KOPT-K1 (cell line): ENCODE data around the gene MMS19.
"Not testable (repeated sequence)": the region's sequence is repeated elsewhere in the genome, so short reads cannot be mapped to it uniquely, and the experiment has no call there.

Experiments used
- H3K27ac ChIP-seq: fragments of 200-600 bp; sonication (generic); 2 replicates; pipeline ENCODE4 v1.5.1; 2016; ENCODE audit warnings: antibody characterized with exemption, mild to moderate bottlenecking, low read depth, low read length; ENCODE audit not compliant: poor library complexity, severe bottlenecking
- H3K36me3 ChIP-seq: fragments of 200-600 bp; sonication (generic); 2 replicates; pipeline ENCODE4 v1.5.1; 2017; ENCODE audit warnings: antibody characterized with exemption, mild to moderate bottlenecking, low read length, moderate library complexity; ENCODE audit not compliant: insufficient read depth
- H3K9me3 ChIP-seq: fragments of 200-600 bp; sonication (generic); 2 replicates; pipeline ENCODE4 v1.5.1; 2017; ENCODE audit warnings: antibody characterized with exemption, low read length, mild to moderate bottlenecking; ENCODE audit not compliant: insufficient read depth, poor library complexity, severe bottlenecking

Gene MMS19

DNA sequence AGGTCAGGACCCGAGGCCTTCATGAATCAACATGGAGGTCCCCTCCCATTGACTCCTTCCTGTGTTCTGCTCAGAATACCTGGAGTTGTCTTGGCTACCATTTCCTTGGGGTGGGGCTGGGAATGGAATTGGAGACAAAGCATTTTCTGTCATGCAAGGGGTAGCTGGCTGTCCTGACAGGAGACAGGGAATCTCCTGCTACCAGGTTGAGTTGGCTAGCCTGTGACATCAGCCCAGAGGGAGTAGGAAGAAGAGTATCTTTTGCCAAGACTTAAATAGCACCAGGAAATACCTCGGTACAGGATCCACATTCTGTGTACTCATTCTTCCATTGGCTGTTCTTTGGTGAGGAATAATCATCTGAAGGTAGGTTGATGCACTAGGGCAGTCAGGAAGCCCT, 47.4 kb downstream of the MMS19 start:
- Histone ChIP-seq H3K9me3 (no peaks in the 10 kb centered on the region), H3K36me3 (peaks cover 65% of the 10 kb centered on the region), H3K27ac (no peak overlapping the region)

DNA sequence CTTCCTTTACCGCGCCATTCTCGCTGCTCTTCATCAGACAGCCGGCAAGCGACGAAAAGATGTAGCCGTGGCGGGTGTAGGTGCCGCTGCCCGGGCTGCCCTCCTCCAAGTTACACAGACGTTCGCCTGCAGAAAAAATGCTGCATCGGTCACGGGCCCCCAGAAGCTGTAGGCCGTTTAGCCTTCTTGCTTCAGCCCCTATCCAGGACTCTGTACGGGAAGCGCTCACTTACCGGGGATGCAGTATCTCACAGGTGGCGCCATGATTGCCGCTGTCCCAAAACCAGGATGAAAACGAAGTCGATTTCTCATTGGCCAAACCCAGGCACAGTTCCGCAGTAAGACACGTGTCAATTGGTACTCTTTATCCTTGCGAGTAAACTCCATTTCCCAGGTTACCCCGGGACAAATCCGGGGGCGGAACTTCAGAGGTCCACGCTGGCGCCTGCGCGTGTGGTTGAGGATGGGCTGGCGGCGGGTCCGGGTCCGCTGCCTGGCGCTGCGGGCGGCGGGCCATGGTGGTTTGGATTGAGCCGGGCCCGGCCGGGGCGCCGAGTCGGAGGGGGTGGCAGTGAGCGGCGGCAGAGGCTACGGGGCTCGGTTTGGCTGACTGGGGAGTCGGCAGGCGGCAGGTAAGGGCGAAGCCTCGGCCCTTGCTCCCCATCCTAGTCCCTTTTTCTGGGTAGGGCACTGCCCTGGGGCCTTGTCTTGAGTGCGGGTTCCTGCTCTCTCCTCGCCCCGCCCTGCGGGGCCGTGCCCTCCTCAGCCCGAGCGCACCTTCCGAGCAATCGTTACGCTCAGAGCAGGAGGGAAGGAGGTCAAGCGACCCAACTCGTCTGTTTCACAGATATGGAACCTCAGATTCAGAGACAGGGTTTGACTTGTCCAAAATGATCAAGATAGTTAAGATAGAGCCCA, 52.2 kb downstream of the MMS19 start, which contains the start of the genes EXOSC1 and ZDHHC16:
Gene EXOSC1 (minus strand): TSS at position 285 of the 918 bp plus-strand sequence. CDS start 21 bp downstream, at position 264.
Gene ZDHHC16 (plus strand): TSS at position 454 of the 918 bp plus-strand sequence. CDS start 5,501 bp downstream, outside the sequence.
- Histone ChIP-seq H3K9me3 (no peaks in the 10 kb centered on the region), H3K36me3 (peaks cover 50% of the 10 kb centered on the region), H3K27ac (peak within 1 kb of the TSS; percentile 57)

DNA sequence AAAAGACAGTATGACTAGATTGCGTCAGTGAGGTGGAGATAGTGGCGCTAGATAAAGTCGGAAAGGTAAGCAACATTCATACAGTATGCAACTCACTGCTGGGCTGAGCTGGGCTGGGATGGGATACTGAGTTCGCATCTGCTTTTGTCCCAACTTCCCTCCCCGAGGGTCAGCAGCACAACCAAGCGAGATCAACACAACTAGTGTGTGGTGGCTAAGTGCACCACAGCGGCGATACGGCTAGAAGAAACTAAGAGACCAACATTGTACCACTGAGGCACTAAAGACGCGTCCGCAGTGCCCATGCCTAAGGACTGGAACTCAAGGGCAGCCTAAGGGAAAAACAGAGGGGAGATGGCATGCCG, 52.9 kb downstream of the MMS19 start:
- H3K27ac ChIP-seq = peak overlapping the region; percentile 57
- H3K36me3 ChIP-seq = peaks cover 50% of the 10 kb centered on the region
- no peaks in the 10 kb centered on the region for H3K9me3 ChIP-seq

DNA sequence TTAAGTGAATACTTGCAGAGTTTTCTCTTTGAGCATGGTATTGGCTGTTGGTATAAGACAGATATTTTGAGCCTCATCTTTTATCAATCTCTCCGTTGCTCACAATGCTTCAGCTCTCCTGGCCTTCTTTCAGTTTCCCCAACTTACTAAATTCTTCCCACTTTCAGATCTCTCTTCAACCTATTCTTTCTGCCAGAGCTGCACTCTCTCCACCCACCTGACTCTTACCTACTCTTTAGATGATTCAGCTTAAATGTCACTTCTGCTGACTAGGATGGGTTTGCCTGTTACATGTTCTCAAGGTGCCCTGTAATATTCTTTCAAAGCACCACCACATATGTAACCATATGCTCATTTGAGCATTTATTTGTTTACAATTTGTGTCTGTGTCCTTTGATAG, 54.0 kb downstream of the MMS19 start:
- Histone ChIP-seq H3K36me3 (peaks cover 55% of the 10 kb centered on the region), H3K9me3 (no peaks in the 10 kb centered on the region), H3K27ac (no peak overlapping the region)

DNA sequence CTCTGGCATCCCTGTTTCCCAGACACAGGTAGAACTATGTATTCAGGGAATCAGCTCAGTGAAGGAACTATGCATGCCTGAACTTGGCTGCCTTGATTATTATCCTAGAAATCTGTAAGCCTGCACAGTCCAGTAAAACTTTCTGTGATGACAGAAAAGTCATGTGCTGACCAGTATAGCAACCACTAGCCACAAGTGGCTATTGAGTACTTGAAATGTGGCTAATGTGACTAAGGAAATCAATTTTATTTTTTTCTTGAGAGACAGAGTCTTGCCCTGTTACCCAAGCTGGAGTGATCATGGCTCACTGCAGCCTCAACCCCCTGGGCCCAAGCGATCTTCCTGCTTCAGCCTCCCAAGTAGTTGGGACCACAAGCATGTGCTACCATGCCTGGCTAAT, 55.9 kb downstream of the MMS19 start:
- H3K9me3 ChIP-seq = no peaks in the 10 kb centered on the region
- H3K27ac ChIP-seq = no peak overlapping the region
- H3K36me3 ChIP-seq = peaks cover 69% of the 10 kb centered on the region

DNA sequence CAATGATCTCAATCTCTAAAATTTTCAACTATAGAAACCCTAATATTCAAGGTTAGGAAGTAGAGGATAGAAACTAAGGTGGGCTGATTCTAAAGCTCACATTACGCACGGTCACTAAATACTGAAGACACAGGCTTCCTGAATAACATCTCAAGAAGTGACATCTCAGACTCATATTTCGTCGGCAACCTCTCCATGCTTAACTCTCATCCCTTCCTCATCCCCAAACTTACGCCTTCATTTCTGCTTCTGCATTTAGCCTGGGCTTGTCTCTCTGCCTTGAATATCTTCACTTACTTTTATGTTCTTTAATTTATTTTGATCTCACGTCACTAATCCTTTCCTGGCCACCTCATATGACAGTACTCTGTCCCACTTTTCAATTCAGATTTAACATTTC, 63.0 kb downstream of the MMS19 start:
- Histone ChIP-seq H3K9me3 (no peaks in the 10 kb centered on the region), H3K27ac (no peak overlapping the region), H3K36me3 (peaks cover 91% of the 10 kb centered on the region)

DNA sequence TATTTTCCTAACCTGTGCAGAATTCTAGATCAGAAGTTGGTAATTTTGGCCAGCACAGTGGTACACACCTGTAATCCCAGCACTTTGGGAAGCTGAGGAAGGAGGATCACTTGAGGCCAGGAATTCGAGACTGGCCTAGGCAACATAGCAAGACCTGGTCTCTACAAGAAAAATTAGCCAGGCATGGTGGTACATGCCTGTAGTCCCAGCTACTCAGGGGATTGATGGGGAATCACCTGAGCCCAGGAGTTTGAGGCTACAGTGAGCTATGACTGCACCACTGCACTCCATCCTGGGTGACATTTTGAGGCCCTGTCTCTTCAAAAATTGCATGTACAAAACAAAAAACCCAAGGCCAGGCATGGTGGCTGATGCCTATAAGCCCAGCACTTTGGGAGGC, 63.7 kb downstream of the MMS19 start:
- Histone ChIP-seq H3K36me3 (peaks cover 93% of the 10 kb centered on the region), H3K9me3 (no peaks in the 10 kb centered on the region), H3K27ac (no peak overlapping the region)

DNA sequence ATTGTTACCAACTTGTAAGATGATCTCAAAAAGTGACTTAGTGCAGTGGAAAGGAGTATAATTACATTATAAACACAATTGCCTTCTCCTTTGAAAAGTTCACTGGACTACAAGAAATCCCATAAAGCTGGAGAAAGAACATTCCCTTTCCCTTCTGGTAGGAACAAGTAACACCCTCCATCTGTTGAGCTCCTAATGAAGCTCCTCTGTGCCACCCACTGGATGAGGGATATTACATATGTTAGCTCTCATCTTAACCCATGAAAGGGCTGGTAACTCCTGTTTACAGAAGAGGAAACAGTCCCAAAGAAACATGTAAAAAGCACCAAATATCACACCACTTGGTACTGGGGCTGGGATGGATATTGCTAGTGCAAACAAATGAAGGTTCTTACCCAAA, 64.2 kb downstream of the MMS19 start:
- Histone ChIP-seq H3K9me3 (no peaks in the 10 kb centered on the region), H3K27ac (no peak overlapping the region), H3K36me3 (peaks cover 93% of the 10 kb centered on the region)

DNA sequence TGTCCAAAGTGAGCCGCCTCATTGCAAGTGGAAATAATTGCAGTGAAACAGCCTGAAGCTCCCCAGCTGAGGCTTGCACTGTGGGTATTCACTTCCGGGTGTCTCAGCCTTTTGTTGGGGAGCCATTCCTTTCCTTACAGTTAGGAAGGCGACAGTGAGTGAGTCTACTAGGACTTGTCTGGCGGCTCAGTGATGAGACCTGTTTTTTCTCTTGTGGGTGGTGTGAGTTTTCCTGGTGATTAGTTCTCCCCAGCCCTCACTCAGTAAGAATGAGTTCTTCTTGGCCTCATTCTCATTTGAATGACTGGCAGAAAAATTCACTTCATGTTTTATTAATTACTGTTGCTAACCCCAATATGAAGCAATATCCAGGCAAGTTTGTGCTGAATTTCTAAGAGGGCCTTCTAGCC, 69.6 kb downstream of the MMS19 start:
- Histone ChIP-seq H3K9me3 (no peaks in the 10 kb centered on the region), H3K27ac (peak overlapping the region; percentile 80), H3K36me3 (peaks cover 56% of the 10 kb centered on the region)

DNA sequence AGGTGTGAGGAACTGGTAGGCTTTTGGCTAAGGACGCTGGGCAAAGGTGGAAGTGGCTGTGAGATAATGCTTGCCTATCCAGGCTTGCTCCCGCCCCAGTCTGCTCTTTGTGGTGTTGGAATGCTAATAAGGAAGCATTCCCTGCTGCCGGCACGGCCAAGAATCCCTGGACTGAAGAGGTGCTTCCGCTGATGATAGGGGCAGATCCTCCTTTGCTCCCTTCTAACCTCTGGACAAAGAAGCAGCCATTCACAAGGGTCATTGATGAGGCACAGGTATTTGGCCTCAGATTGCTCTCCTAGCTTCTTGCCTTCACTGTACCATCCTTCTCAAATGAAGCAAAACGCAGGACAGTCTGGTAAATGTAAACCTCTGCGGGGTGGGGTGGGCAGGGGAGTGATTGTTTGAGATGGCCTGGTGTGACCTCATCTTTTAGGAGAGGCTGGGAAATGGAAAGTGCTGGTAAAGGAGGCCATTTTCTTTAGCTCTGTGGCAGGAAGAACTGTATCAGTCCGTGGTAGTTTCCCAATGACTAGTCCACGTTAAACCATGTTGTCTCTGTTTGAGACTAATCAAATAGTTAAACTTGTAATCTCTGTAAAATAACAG, 70.5 kb downstream of the MMS19 start:
- Histone ChIP-seq H3K27ac (peak overlapping the region; percentile 80), H3K36me3 (peaks cover 51% of the 10 kb centered on the region), H3K9me3 (no peaks in the 10 kb centered on the region)

DNA sequence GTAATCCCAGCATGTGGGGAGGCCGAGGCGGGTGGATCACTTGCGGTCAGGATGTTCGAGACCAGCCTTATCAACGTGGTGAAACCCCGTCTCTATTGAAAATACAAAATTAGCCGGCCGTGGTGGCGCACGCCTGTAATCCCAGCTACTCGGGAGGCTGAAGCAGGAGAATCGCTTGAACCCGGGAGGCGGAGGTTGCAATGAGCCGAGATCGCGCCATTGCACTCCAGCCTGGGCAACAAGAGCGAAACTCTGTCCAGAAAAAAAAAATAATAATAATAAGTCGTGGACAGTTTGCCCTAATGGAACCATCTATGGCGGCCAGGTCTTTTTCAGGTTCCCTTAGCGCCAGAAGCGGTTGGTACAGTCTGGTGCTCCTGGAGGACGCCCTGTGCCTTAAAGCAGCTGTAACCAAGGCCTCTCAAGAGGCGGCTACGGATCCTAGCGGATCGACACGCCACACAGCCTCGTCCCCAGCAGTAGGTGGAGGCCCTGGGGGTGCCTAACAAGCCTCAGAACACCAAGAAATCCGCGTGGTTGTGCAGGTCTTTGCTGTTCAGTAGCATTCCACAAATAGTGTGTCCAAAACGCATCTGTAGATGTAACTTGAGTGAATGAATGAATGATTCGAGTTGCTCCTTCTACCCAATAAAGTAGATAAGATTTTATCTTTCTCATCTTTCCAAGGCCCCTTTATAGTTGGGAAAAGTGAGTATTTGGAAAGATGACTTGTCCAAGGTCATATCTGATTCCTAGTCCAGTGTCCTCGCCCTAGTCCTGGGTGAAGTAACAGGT, 71.2 kb downstream of the MMS19 start:
- peaks cover 47% of the 10 kb centered on the region for H3K36me3 ChIP-seq
- H3K27ac ChIP-seq = peak overlapping the region; percentile 80

DNA sequence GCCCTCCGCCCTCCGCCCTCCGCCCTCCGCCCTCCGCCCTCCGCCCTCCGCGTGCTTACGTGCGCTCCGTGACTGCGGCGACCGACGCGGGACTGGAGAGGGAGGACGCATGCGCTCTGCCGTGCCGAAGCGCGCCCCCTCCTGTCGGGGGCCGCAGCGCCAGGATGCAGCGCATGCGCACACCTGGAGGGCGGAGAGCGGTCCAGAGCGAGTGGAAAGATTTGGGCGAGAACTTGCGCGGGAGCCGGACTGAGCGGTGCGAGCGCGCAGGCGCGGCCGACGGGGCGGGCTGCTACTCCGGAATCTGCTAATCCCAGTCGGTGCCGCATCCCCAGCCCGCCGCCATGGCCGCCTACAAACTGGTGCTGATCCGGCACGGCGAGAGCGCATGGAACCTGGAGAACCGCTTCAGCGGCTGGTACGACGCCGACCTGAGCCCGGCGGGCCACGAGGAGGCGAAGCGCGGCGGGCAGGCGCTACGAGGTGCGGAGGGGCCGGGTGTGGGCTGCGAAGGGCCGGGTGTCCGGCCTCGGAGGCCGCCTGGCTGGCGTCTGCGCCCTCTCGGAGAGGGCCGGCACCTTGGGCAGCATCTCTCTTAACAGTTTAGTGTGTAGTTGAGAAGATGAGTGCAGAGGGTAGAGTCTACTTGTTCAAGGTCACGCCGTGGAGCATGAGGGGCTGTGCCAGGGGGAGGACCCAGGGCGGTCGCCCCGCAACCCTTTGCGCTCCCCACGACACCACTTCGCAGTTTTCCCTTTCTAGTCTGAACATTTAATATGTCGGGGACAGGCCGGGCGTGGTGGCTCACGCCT, 72.1 kb downstream of the MMS19 start, which contains the start of gene PGAM1:
Gene PGAM1 (plus strand): TSS at position 228 of the 812 bp plus-strand sequence. CDS start 117 bp downstream, at position 345.
- Histone ChIP-seq H3K9me3 (no peaks in the 10 kb centered on the region), H3K36me3 (peaks cover 39% of the 10 kb centered on the region), H3K27ac (peak within 1 kb of the TSS; percentile 80)

More for the DNA sequence above, 71.2 kb downstream of the MMS19 start:
- no peaks in the 10 kb centered on the region for H3K9me3 ChIP-seq

DNA sequence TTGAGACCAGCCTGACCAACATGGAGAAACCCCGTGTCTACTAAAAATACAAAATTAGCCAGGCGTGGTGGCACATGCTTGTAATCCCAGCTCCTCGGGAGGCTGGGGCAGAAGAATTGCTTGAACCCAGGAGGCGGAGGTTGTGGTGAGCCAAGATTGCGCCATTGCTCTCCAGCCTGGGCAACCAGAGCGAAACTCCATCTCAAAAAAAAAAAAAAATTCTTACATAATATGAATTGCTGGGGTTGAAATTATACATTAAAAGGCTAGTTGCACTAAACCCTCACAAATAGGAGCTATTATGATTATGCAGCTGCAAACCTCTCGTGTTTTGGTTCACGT, 74.5 kb downstream of the MMS19 start:
- H3K27ac ChIP-seq = not testable (repeated sequence)
- H3K36me3 ChIP-seq = peaks cover 14% of the 10 kb centered on the region

DNA sequence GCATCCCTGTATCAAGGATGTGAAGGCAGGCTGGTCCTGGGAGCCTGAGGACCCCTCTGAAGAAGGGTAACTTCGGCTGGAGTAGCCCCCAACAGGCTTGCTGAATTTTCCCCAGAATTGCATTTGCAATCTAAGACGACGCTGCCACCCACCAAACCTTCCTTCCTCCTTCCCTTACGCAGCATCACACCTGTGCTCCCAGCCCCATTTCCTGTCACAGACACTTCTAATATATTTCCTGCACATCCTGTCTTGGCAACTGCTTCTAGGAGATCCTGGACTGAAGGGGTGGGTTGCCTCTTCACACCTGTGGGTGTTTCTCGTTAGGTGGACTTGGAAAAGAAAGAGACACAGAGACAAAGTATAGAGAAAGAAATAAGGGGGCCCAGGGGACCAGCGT, 81.7 kb downstream of the MMS19 start:
- Histone ChIP-seq H3K36me3 (no peaks in the 10 kb centered on the region), H3K9me3 (no peaks in the 10 kb centered on the region), H3K27ac (peak overlapping the region; percentile 16)

More for the DNA sequence above, 74.5 kb downstream of the MMS19 start:
- H3K9me3 ChIP-seq = not testable (repeated sequence)
